Spleen (tissue), 11 donors: ENCODE data around the gene DEFB128. TPM values are rescaled to one million over a fixed set of nuclear protein-coding genes. Genes with fewer than 3 reads are reported as not detected.
"Not testable (repeated sequence)": the region's sequence is repeated elsewhere in the genome, so short reads cannot be mapped to it uniquely, and the experiment has no call there.

ENCODE experiments used
- DNase-seq: peaks from one replicate; pipeline ENCODE4 v3.0.0-alpha.2; 2020
- H3K27ac ChIP-seq, 8 donors: fragments of 200-600 bp; sonication (generic) in 7 of 8; 1 replicate in 4 of 8; 2 replicates in 4 of 8; pipeline versions ENCODE4 v1.5.0 to v1.8.0; 2016 to 2021; ENCODE audit warnings: inconsistent platforms in 4 of 8, mild to moderate bottlenecking in 4 of 8, moderate library complexity in 1 of 8
- H3K27me3 ChIP-seq, 7 donors: fragments of 200-600 bp; sonication (generic) in 6 of 7; replicated peaks in 1 of 7; 1 replicate in 4 of 7; 2 replicates in 3 of 7; pipeline versions ENCODE4 v1.5.0 to v1.8.0; 2016 to 2021; ENCODE audit warnings: inconsistent platforms in 3 of 7, mild to moderate bottlenecking in 1 of 7
- H3K36me3 ChIP-seq, 6 donors: fragments of 200-600 bp; sonication (generic) in 5 of 6; 1 replicate in 4 of 6; 2 replicates in 2 of 6; pipeline versions ENCODE4 v1.5.0 to v1.8.0; 2016 to 2021; ENCODE audit warnings: inconsistent platforms in 2 of 6
- H3K4me1 ChIP-seq, 6 donors: fragments of 200-600 bp; sonication (generic) in 5 of 6; 1 replicate in 3 of 6; 2 replicates in 3 of 6; pipeline versions ENCODE4 v1.5.0 to v1.8.0; 2016 to 2021; ENCODE audit warnings: inconsistent platforms in 3 of 6
- H3K4me3 ChIP-seq, 8 donors: fragments of 200-600 bp; sonication (generic) in 7 of 8; 1 replicate in 4 of 8; 2 replicates in 4 of 8; pipeline versions ENCODE4 v1.5.0 to v1.8.0; 2016 to 2021; ENCODE audit warnings: inconsistent platforms in 4 of 8, mild to moderate bottlenecking in 4 of 8, moderate library complexity in 2 of 8
- H3K9me3 ChIP-seq, 8 donors: fragments of 200-600 bp; sonication (generic) in 7 of 8; 1 replicate in 4 of 8; 2 replicates in 4 of 8; pipeline versions ENCODE4 v1.5.0 to v1.8.0; 2016 to 2021; ENCODE audit warnings: inconsistent platforms in 4 of 8
- CTCF ChIP-seq, 11 experiments: fragments of 200-600 bp in 7 of 11; fragments of 450-650 bp in 4 of 11; sonication (generic) in 4 of 11; IDR thresholded peaks in 8 of 11; conservative IDR thresholded peaks in 3 of 11; 1 replicate in 7 of 11; 2 replicates in 4 of 11; pipeline versions ENCODE4 v1.4.0 to v1.8.0; 2016 to 2021; ENCODE audit warnings: antibody characterized with exemption in 11 of 11, inconsistent platforms in 4 of 11, mild to moderate bottlenecking in 1 of 11
- POLR2A ChIP-seq, 3 donors: fragments of 450-650 bp; IDR thresholded peaks; one replicate each; pipeline ENCODE4 v1.5.1; 2017; ENCODE audit warnings: antibody characterized with exemption in 3 of 3, mild to moderate bottlenecking in 1 of 3
- POLR2AphosphoS5 ChIP-seq, 3 donors: sonication (generic); formaldehyde crosslinking; IDR thresholded peaks; one replicate each; pipeline ENCODE4 v1.5.1; 2017; ENCODE audit warnings: antibody characterized with exemption in 3 of 3
- WGBS, 5 donors: extraction: QIAGEN DNeasy Blood & Tissue Kit in 3 of 5; methylation state at CpG; one replicate each; pipeline versions ENCODE4 v1.1.5 to v1.1.7; 2013 to 2018; 5-methylcytosine and 5-hydroxymethylcytosine counted together
- intact Hi-C: fragments of 100-400 bp; cut with DNase I; formaldehyde crosslinking; loops from one replicate; pipeline ENCODE4 v1.15.0; 2023; ENCODE audit warnings: low total_unique reads
- polyA plus RNA-seq, 3 donors: library from polyadenylated mRNA; stranded (reverse); fragments of 200-250 nt; gene quantifications; one replicate each; pipeline ENCODE4 v1.2.1, GENCODE V29; 2013
- total RNA-seq, 7 donors: library from RNA; depleted of rRNA in 3 of 7; stranded (reverse); fragments of >200 nt in 3 of 7; fragmentation: NEBNext Ultra II Directional in 4 of 7; extraction: Animal tissue kit (Norgen Biotek cat#: 25700) in 4 of 7; gene quantifications; one replicate each; pipeline versions ENCODE4 v1.1.0 to v1.2.1, GENCODE V29; 2016 to 2021
- donor health status: healthy with polysubstance abuse.
- donor health status: DM: no; HTN: no; CAD: no; lungs with moderate emphysema.
- donor health status: DM: no; HTN: no; CAD: no.
- donor health status: Bipolar disorder and iron deficiency.
- donor health status: healthy.
- donor health status: DM: no; HTN: no; CAD: no.
- donor health status: DM: yes; HTN: yes; CAD: no.

Gene DEFB128
- total and polyA plus RNA-seq, 10 donors: not detected

- intact Hi-C loops: no loop called here
These were observed 21.4 kb upstream of the DEFB128 start for GRCh38 chr20:210809-211502.

GRCh38 chr20:208942-209566, 19.5 kb upstream of the DEFB128 start:
- Histone ChIP-seq H3K9me3 (no peaks in the 10 kb centered on the region), H3K4me1 (no peaks in the 10 kb centered on the region), H3K27me3 (no peaks in the 10 kb centered on the region), H3K36me3 (no peaks in the 10 kb centered on the region), H3K4me3 (no peak overlapping the region), H3K27ac (no peak overlapping the region)
- 25 to 31% (median 30%) methylated on average over 5 of the region's 5 CpGs for WGBS, 5 donors
- no peak for DNase-seq
- intact Hi-C loops: loop anchor here (5.0 kb wide), 2 partner anchors 58 to 118 kb away; partner anchors contain the start of gene SOX12
- TF ChIP-seq POLR2AphosphoS5 (IDR thresholded peaks at IDR 0.05): no peak
- peak; percentile 19 to 67 (median 56) for TF ChIP-seq CTCF (IDR thresholded peaks at IDR 0.05 in 8 of 11, conservative IDR thresholded peaks at IDR 0.05 in 3 of 11)

More at GRCh38 chr20:210809-211502, 21.4 kb upstream of the DEFB128 start:
- 48 to 79% (median 71%) methylated on average over 7 of the region's 7 CpGs for whole genome bisulfite sequencing, 5 donors
- H3K4me1 ChIP-seq: no peaks in the 10 kb centered on the region
- no peaks in the 10 kb centered on the region for H3K9me3 ChIP-seq
- H3K27ac ChIP-seq: no peak overlapping the region
- TF ChIP-seq POLR2A (IDR thresholded peaks at IDR 0.05) (no peak), CTCF (IDR thresholded peaks at IDR 0.05 in 8 of 11, conservative IDR thresholded peaks at IDR 0.05 in 3 of 11) (no peak), POLR2AphosphoS5 (IDR thresholded peaks at IDR 0.05) (no peak)
- no peaks in the 10 kb centered on the region for H3K36me3 ChIP-seq
- no peak for DNase-seq
- no peaks in the 10 kb centered on the region for H3K27me3 ChIP-seq
- H3K4me3 ChIP-seq: no peak overlapping the region

- H3K9me3 ChIP-seq: not testable (repeated sequence)
These were observed 14.1 kb upstream of the DEFB128 start for GRCh38 chr20:203630-204029.

DNA sequence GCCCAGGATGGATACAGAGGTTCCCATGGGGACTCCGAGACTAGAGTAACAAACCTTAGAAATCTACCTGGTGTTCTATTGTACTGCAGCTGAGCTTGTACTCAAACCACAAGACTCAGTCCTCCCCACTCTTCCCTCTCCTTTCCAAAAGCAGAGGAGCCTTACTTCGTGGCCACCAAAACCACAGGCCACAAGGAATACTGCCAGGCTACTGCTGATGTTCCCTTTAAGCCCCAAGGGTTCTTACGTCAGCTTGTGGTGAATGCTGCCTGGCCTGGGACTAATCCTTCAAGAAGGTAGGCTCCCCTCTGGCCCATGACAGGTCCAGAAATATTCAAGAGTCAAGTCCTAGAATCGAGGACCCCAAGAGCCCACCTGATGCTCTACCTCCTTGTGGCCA, 10.5 kb upstream of the DEFB128 start:
- peaks cover 0 to 6% (median 0%) of the 10 kb centered on the region in 7 donors for H3K27me3 ChIP-seq
- intact Hi-C loops: no loop called here
- peaks cover 0 to 9% (median 0%) of the 10 kb centered on the region in 8 donors for H3K9me3 ChIP-seq
- H3K4me3 ChIP-seq: no peak overlapping the region
- no peaks in the 10 kb centered on the region for H3K36me3 ChIP-seq
- TF ChIP-seq POLR2AphosphoS5 (IDR thresholded peaks at IDR 0.05) (no peak), CTCF (IDR thresholded peaks at IDR 0.05 in 8 of 11, conservative IDR thresholded peaks at IDR 0.05 in 3 of 11) (no peak), POLR2A (IDR thresholded peaks at IDR 0.05) (no peak)
- no peak for DNase-seq
- 47 to 61% (median 55%) methylated on average over 3 to 4 of the region's 4 CpGs for WGBS, 5 donors
- no peak overlapping the region for H3K27ac ChIP-seq
- H3K4me1 ChIP-seq: no peaks in the 10 kb centered on the region

More at GRCh38 chr20:203630-204029, 14.1 kb upstream of the DEFB128 start:
- 64 to 83% (median 67%) methylated on average over 4 of the region's 4 CpGs for WGBS, 5 donors
- intact Hi-C loops, H3K27me3 ChIP-seq, H3K27ac ChIP-seq, H3K36me3 ChIP-seq, DNase-seq, H3K4me1 ChIP-seq, H3K4me3 ChIP-seq: not testable (repeated sequence)
